Measurements from ENCODE around the gene ARHGAP26. TPM values are rescaled to one million over a fixed set of nuclear protein-coding genes. Genes with fewer than 3 reads are reported as not detected.

The ARHGAP26 gene
- total RNA-seq, 4 donors from 2014 or later: 28.2 to 52.3 (median 37.9) TPM

DNA sequence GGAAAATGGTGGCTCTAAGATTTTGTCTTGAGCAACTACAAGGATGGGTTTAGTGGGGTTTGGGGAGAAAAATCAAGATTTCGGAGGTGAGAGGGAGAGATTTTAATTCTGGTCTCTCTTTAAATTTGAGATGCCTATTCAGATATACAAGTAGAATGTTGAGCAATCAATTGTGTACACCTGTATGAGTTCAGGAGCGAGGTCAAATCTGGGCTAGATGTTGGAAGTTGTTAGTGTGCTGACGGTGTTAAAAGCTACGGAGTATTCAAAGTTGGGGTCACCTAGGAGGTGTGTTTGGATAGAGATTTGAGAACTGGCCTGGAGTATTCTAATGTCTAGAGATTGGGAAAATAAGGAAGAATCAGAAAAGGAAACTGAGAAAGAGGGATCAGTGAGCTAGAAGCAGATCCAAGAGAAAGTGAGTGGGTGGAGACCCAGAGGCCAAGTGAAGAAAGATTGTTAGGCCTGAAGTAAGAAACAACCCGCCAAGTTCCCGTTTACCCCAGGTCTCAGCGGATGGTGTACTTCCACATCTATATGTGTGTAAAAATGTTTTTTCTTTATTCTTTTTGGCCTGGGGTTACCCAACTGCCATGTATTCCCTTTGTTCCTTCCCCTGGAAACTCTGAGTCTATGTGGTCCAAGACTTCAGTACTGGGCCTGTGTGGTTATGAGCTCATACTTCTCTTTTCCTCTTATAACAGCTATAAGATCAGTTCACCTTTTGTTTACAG lies 11.9 kb upstream of the ARHGAP26 start:
- Histone ChIP-seq H3K27me3 (no peaks in the 10 kb centered on the region), H3K9me3 (no peaks in the 10 kb centered on the region), H3K27ac (no peak overlapping the region), H3K4me1 (peaks cover 10 to 12% of the 10 kb centered on the region in 2 donors), H3K36me3 (no peaks in the 10 kb centered on the region), H3K4me3 (replicated peaks in 1 of 3) (no peak overlapping the region)
- TF ChIP-seq POLR2A (IDR thresholded peaks at IDR 0.05): no peak
- TF ChIP-seq, protein P1, sequence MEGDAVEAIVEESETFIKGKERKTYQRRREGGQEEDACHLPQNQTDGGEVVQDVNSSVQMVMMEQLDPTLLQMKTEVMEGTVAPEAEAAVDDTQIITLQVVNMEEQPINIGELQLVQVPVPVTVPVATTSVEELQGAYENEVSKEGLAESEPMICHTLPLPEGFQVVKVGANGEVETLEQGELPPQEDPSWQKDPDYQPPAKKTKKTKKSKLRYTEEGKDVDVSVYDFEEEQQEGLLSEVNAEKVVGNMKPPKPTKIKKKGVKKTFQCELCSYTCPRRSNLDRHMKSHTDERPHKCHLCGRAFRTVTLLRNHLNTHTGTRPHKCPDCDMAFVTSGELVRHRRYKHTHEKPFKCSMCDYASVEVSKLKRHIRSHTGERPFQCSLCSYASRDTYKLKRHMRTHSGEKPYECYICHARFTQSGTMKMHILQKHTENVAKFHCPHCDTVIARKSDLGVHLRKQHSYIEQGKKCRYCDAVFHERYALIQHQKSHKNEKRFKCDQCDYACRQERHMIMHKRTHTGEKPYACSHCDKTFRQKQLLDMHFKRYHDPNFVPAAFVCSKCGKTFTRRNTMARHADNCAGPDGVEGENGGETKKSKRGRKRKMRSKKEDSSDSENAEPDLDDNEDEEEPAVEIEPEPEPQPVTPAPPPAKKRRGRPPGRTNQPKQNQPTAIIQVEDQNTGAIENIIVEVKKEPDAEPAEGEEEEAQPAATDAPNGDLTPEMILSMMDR (IDR thresholded peaks at IDR 0.05): no peak
- intact Hi-C loops (cut with DNase I): no loop called here
- WGBS, 2 donors: 89 to 92% methylated on average over 7 of the region's 7 CpGs
- DNase-seq: no peak

DNA sequence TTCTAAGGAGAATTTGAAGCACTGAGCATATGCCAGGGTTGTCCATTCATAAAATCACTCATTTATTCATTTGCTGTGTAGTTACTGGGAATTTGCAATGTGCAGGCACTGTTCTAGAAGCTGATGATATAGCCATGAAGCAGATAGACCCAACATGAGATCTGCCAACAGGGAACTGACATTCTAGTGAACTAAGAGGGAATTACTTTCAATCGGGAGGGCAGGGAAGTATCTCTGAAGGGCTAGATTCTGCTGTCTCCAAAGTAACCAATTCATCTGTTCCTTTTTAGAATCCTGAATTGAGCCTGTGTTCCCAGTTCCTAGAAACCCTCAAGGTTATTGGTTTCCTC lies 11.4 kb upstream of the ARHGAP26 start:
- H3K27ac ChIP-seq: no peak overlapping the region
- TF ChIP-seq, protein P1 (IDR thresholded peaks at IDR 0.05): no peak
- no peak for TF ChIP-seq POLR2A (IDR thresholded peaks at IDR 0.05)
- WGBS, 2 donors: 76 to 88% methylated on average over 1 of the region's 1 CpG
- no peak for DNase-seq
- H3K4me3 ChIP-seq (replicated peaks in 1 of 3): no peak overlapping the region
- peaks cover 4 to 6% of the 10 kb centered on the region in 2 donors for H3K4me1 ChIP-seq
- H3K27me3 ChIP-seq: no peaks in the 10 kb centered on the region
- no peaks in the 10 kb centered on the region for H3K36me3 ChIP-seq
- intact Hi-C loops (cut with DNase I): no loop called here
- no peaks in the 10 kb centered on the region for H3K9me3 ChIP-seq

DNA sequence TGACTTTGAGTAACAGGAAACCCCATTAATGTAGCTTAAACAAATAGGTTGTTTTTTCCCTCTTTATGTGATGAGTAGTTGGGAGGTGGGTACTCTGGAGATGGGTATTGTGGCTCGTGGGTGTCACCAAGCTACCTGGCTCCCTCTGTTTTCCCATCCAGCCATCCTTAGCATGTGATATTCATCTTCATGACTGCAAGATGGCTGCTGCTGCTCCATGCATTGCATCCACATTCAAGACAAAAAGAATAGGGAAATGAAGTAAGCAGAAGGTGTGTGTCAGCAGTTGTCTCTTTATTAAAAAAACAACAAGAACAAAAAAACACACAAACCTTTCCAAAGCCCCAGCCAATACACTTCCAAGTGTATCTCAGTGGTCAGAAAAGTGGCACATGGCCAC lies 6.5 kb upstream of the ARHGAP26 start:
- DNase-seq: no peak
- no peak overlapping the region for H3K4me3 ChIP-seq (replicated peaks in 1 of 3)
- intact Hi-C loops (cut with DNase I): no loop called here
- H3K27ac ChIP-seq: no peak overlapping the region
- H3K4me1 ChIP-seq: no peaks in the 10 kb centered on the region
- TF ChIP-seq, protein P1 (IDR thresholded peaks at IDR 0.05): no peak
- no peaks in the 10 kb centered on the region for H3K36me3 ChIP-seq
- H3K9me3 ChIP-seq: no peaks in the 10 kb centered on the region
- H3K27me3 ChIP-seq: no peaks in the 10 kb centered on the region
- WGBS, 2 donors: 87 to 94% methylated on average over 1 of the region's 1 CpG

DNA sequence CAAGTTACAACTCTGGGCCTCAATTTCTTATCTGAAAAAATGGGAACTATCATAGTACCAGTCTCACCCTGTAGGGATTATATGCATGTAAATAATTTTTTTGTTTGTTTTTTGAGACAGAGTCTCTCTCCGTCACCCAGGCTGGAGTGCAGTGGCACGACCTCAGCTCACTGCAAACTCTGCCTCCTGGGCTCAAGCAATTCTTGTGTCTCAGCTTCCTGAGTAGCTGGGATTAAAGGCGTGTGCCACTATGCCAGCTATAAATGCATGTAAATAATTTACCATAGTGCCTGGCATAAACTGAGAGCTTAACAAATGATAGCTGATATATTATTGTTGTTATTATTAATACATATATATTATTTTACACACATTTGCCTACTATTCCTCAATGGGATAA lies 3.0 kb upstream of the ARHGAP26 start:
- H3K27ac ChIP-seq: no peak overlapping the region
- WGBS, 2 donors: 83 to 89% methylated on average over 3 of the region's 3 CpGs
- no peaks in the 10 kb centered on the region for H3K9me3 ChIP-seq
- TF ChIP-seq POLR2A (IDR thresholded peaks at IDR 0.05): no peak
- TF ChIP-seq, protein P1 (IDR thresholded peaks at IDR 0.05): no peak
- DNase-seq: no peak
- H3K4me3 ChIP-seq (replicated peaks in 1 of 3): no peak overlapping the region
- no peaks in the 10 kb centered on the region for H3K36me3 ChIP-seq
- H3K4me1 ChIP-seq: peaks cover 6 to 16% of the 10 kb centered on the region in 2 donors
- intact Hi-C loops (cut with DNase I): no loop called here
- no peaks in the 10 kb centered on the region for H3K27me3 ChIP-seq

DNA sequence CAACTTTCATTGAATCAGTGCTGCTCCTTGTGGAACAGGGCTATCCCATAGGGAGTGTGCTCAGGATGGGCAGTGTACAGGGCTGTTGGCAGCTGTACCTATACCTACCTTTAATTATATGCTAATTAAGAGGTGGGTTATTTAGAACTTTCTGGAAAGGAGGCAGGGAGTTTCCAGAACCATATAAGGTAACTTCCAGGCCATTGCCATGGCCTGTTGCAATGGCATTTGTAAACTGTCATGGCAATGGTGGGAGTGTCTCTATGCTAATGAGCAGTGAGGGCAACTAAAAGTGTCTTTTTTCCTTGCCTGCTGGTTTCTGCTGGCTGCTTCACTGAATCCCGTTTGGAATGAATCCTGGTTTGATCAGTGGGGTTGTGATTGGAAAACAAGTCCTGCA lies 2.3 kb upstream of the ARHGAP26 start:
- H3K27me3 ChIP-seq: no peaks in the 10 kb centered on the region
- H3K36me3 ChIP-seq: no peaks in the 10 kb centered on the region
- 67% methylated on average over 1 of the region's 1 CpG for WGBS, 2 donors
- H3K4me3 ChIP-seq (replicated peaks in 1 of 3): no peak overlapping the region
- DNase-seq: no peak
- TF ChIP-seq, protein P1 (IDR thresholded peaks at IDR 0.05): no peak
- no peaks in the 10 kb centered on the region for H3K9me3 ChIP-seq
- intact Hi-C loops (cut with DNase I): no loop called here
- no peak overlapping the region for H3K27ac ChIP-seq
- H3K4me1 ChIP-seq: peaks cover 12 to 23% of the 10 kb centered on the region in 2 donors
